NCI-H146 treated with DMSO at 0.1 percent for 48 hours (cell line): ENCODE results near the gene SRRM2.

Experiments used
- DNase-seq: peaks from one replicate; lab custom pipeline; 2025; ENCODE audit not compliant: unreplicated experiment; lab: John Stamatoyannopoulos, UW

Gene SRRM2

DNA sequence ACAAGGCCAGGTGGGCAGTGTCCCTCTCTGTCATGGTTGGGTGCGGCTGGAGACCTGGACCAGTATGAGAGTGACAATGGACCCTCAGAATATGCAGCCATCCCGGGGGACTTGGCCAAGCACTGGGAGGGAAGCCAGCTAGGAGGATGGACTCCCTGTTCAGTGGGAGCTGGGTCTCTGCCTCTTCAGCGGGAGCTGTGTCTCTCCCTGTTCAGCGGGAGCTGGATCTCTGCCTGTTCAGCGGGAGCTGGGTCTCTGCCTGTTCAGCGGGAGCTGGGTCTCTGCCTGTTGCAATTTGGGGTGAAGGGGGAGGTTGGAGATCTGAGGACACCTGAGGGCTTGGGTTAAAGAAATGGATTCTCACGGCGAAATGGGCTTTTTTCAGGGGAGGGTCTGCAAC is 38.7 kb downstream of the SRRM2 start:
- DNase-seq, result no peak

DNA sequence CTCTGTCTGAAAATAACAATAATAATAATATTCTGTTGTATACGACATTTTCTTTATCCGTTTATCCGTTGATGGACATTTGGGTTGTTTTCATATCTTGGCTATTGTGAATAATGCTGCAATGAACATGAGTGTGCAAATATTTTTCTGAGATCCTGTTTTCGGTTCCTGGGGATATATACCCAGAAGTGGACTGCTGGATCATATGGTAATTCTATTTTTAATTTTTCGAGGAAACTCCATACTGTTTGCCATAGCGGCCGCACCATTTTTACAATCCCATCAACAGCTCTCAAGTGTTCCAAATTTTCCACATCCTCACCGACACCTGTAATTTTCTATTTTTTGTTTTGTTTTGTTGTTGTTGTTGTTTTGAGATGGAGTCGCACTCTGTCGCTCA is 40.5 kb downstream of the SRRM2 start:
- DNase-seq, result no peak

- no peak for DNase-seq
Observed at GRCh38 chr16:2795395-2796143, 43.1 kb downstream of the SRRM2 start.

GRCh38 chr16:2798723-2799204 is 46.3 kb downstream of the SRRM2 start:
- no peak for DNase-seq

DNA sequence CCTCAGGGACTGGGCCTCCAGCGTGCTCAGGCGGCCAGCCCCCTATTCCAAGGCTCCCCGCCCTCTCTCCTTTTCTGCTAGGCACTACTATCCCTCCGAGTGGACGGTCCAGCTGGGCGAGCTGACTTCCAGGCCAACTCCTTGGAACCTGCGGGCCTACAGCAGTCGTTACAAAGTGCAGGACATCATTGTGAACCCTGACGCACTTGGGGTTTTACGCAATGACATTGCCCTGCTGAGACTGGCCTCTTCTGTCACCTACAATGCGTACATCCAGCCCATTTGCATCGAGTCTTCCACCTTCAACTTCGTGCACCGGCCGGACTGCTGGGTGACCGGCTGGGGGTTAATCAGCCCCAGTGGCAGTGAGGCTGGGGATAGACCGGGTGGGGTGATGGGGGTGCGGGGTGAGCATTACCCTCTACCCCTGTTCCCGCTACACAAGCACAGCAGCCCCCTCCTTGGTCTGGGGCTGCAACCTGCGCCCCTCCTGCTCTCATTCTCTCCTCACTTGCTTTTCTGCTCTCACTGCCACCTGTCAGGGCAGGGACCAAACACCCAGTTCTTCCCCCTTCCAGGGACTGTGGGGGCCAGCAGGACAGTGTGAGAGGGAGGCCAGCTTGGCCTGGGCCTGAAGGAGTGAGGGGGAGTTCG is 46.9 kb downstream of the SRRM2 start:
- no peak for DNase-seq

DNA sequence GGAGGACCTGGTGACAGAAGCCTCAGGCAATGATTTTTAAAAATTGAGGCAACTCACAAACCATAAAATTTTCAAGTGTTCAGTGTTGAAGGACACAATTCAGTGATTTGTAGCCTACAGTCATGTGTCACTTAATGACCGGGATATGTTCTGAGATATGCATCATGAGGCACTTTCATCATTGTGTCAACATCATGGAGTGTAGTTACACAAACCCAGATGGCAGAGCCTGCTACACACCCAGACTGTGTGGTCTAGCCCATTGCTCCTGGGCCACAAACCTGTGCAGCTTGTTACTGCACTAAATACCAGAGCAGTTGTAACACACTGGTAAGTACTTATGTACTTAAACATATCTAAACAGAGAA is 47.4 kb downstream of the SRRM2 start:
- DNase-seq, result no peak

- no peak for DNase-seq
Observed at GRCh38 chr16:2803545-2804195, 51.2 kb downstream of the SRRM2 start.

DNA sequence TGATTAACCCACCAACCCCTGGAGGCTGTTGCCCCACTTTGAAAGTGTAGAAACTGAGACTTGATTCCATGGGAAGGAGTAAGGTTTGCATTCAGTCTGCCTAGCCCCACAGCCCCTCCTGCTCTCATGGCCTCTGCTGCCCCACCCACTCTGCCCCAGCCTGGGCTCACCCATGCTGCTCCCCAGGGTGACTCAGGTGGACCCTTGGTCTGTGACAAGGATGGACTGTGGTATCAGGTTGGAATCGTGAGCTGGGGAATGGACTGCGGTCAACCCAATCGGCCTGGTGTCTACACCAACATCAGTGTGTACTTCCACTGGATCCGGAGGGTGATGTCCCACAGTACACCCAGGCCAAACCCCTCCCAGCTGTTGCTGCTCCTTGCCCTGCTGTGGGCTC is 52.3 kb downstream of the SRRM2 start:
- DNase-seq, result no peak

DNA sequence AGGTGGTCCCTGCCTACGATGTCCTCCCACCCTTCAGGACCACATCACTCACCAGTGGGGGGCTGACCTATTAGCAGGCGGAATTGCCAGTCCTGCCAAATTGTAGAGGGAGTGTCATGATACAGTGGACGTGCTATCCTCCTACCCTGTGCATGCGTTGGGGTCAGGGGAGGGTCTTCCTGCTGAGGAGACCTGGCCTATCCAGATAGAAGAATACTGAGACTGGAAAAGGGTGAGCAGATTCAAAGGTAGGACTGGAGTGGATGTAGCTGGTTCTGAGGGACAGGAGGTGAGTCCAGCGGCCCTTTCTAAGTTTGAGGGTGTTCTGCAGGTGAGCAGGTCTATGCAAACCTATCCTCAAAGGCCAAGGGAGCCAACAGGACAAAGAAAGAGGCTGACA is 53.8 kb downstream of the SRRM2 start:
- no peak for DNase-seq

GRCh38 chr16:2808181-2808580 is 55.7 kb downstream of the SRRM2 start:
- DNase-seq, result no peak

- no peak for DNase-seq
Observed at GRCh38 chr16:2809149-2809760, 56.8 kb downstream of the SRRM2 start.

- no peak for DNase-seq
Observed at GRCh38 chr16:2810651-2811050, 58.2 kb downstream of the SRRM2 start.

GRCh38 chr16:2811703-2812471 is 59.4 kb downstream of the SRRM2 start:
- no peak for DNase-seq

DNA sequence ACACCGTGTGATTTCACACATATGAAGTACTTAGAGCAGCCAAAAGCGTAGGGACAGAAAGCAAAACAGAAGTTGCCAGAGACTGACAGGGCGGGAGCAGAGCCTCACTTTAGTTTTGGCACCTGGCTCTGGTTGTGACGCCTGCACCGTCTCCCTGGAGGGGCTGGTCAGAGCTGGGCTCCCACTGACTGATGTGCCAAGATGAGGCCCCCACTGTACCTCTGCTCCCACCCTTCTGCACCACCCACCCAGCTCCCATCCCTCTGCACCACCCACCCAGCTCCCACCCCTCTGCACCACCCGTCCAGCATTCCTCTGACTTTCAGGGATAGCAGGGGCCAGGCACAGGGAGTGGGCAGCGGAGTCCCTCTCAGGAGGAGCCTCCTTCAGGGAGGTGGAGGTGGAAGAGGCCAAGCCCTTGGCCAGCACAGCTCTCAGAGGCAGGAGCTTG is 61.4 kb downstream of the SRRM2 start:
- no peak for DNase-seq

DNA sequence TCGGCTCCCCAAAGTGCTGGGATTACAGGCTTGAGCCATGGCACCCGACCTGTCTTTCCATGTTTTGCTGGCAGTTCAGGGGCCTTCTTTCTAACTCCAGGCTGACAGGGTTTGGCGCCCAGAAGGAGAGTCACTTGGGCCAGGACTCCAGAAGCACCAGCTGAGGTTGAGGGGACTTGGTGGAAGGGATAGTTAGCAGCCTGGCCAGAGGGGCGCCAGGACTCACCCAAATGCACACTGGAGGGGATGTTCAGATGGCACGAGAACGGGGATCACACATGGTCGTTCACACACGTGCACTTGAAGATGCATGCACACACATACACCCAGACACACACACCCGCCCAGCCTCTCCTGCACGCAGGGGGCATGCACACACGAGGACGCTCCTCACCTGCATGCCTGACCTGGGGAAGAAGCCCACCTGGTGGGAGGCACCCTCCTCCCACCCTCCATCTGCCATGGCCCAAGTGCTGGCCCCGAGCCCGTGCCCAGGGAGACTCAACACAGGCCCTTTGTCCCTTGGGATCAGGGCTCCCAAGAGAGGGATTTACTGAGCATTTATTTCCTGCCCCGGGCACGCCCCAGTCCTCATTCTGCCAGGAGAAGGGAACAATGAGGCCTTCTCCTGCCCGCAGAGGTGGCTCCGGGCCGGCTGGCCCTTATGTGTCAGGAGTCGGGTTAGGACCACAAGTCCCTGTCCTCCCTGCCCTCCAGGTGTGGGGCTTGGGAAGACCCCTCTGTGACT is 62.3 kb downstream of the SRRM2 start:
- DNase-seq, result no peak

DNA sequence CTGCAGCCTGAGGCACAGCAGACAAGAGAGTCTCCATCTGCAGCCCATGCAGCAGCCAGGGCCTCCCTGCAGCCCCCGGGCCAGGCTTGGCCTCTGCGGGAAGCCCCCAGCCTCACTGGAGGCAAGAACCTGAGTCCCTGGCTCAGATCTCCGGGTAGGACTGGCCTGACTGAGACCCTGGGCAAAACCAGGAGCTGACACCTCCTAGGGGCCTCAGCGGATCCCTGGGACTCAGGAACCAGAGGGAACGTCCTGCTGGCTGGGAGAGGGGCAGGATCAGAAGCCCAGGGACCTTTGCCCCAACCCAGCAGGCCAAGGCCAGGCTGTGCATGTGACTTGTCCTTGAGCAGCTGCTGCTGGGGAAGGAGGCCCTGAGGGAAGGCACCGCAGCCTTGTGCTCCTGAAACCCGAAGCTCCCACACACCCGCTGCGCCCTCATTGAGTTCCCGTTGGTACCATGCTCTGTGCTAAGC is 62.9 kb downstream of the SRRM2 start:
- DNase-seq, result no peak

- DNase-seq, result no peak
Observed at GRCh38 chr16:2816751-2817339, 64.4 kb downstream of the SRRM2 start, which contains the start of gene PRSS21. TSS of gene PRSS21 (plus strand) at chr16:2817237. CDS start at chr16:2817269, 32 bp downstream.

GRCh38 chr16:2817340-2818271 is 65.2 kb downstream of the SRRM2 start:
- DNase-seq, result no peak
